A549 (cell line): ENCODE results near the gene ULK4. TPM values are rescaled to one million over a fixed set of nuclear protein-coding genes. Genes with fewer than 3 reads are reported as not detected.

Experiments
- ATAC-seq, 2 experiments: fragments of 200-7000 bp in 1 of 2; fragments of >200 bp in 1 of 2; cut with Nextera tagmentation in 1 of 2; cut with Tn5 transposase in 1 of 2; 3 replicates each; pipeline versions ENCODE4 v1.8.0 to v1.9.1; 2018 to 2020; ENCODE audit warnings: mild to moderate bottlenecking in 1 of 2, moderate library complexity in 1 of 2
- CTCF ChIA-PET: fragments of 300-600 bp; sonication (Branson Sonifier 250); formaldehyde crosslinking; extraction: SDS; loops from one replicate; lab custom pipeline; 2021; ENCODE audit warnings: antibody characterized with exemption, inconsistent platforms; lab: Yijun Ruan, JAX
- POLR2A ChIA-PET: fragments of 350-600 bp; formaldehyde crosslinking; extraction: SDS; loops from one replicate; lab custom pipeline; 2021; ENCODE audit warnings: antibody characterized with exemption, inconsistent platforms; lab: Yijun Ruan, JAX
- DNase-seq, 2 experiments: peaks; one replicate each; pipeline versions ENCODE4 v3.0.0 to v3.0.0-alpha.2; 2011 to 2016; ENCODE audit warnings: low read depth in 1 of 2, low spot score in 1 of 2
- FAIRE-seq: peaks from 2 replicates; lab custom pipeline; 2011; peaks lifted over from hg19 to GRCh38; lab: Jason Lieb, UNC
- H3K27ac ChIP-seq, 2 experiments: fragments of >200 bp; sonication (Bioruptor Twin); formaldehyde crosslinking; 3 replicates each; pipeline ENCODE4 v1.5.1; 2016 to 2017
- H3K4me1 ChIP-seq: fragments of >200 bp; sonication (Bioruptor Twin); formaldehyde crosslinking; 3 replicates; pipeline ENCODE4 v1.6.1; 2016
- H3K4me2 ChIP-seq: fragments of >200 bp; sonication (Bioruptor Twin); formaldehyde crosslinking; 3 replicates; pipeline ENCODE4 v1.6.1; 2016
- H3K4me3 ChIP-seq: fragments of >200 bp; sonication (Bioruptor Twin); formaldehyde crosslinking; 3 replicates; pipeline ENCODE4 v1.5.1; 2016
- H3K9me3 ChIP-seq: fragments of >200 bp; sonication (Bioruptor Twin); formaldehyde crosslinking; 3 replicates; pipeline ENCODE4 v1.6.1; 2016
- ATOH8 ChIP-seq: fragments of 250-450 bp; sonication (Bioruptor Pico); IDR thresholded peaks from 2 replicates; pipeline ENCODE4 v1.5.0; 2020; ENCODE audit warnings: low read depth, mild to moderate bottlenecking, moderate library complexity
- BCL3 ChIP-seq: fragments of >200 bp; sonication (Bioruptor Twin); formaldehyde crosslinking; IDR thresholded peaks from 3 replicates; pipeline ENCODE4 v1.6.1; 2016
- E2F6 ChIP-seq: IDR thresholded peaks from 2 replicates; pipeline ENCODE4 v1.6.1; 2012; ENCODE audit warnings: low read depth, borderline replicate concordance
- EHMT2 ChIP-seq: fragments of 200-600 bp; sonication (generic); IDR thresholded peaks from 2 replicates; pipeline ENCODE4 v1.6.1; 2016; ENCODE audit warnings: antibody characterized with exemption, low read depth, mild to moderate bottlenecking, moderate library complexity
- EP300 ChIP-seq, 2 experiments: fragments of >200 bp; sonication (Bioruptor Twin); formaldehyde crosslinking; IDR thresholded peaks; 2 replicates in 1 of 2; 3 replicates in 1 of 2; pipeline ENCODE4 v1.6.1; 2016 to 2017
- ESRRA ChIP-seq: fragments of 150-350 bp; IDR thresholded peaks from 2 replicates; pipeline ENCODE4 v1.6.1; 2014; ENCODE audit warnings: mild to moderate bottlenecking, low read length, borderline replicate concordance
- FOSB ChIP-seq: fragments of 250-450 bp; sonication (Bioruptor Pico); IDR thresholded peaks from 2 replicates; pipeline ENCODE4 v1.5.0; 2020; ENCODE audit warnings: mild to moderate bottlenecking, moderate library complexity
- FOXS1 ChIP-seq: fragments of 250-450 bp; sonication (Bioruptor Pico); IDR thresholded peaks from 2 replicates; pipeline ENCODE4 v1.5.0; 2020; ENCODE audit warnings: mild to moderate bottlenecking, moderate library complexity
- HDAC2 ChIP-seq: fragments of 200-600 bp; sonication (generic); IDR thresholded peaks from 2 replicates; pipeline ENCODE4 v1.6.1; 2016
- HMGXB4 ChIP-seq: fragments of 250-450 bp; sonication (Bioruptor Pico); IDR thresholded peaks from 2 replicates; pipeline ENCODE4 v1.5.0; 2021; ENCODE audit warnings: mild to moderate bottlenecking, moderate library complexity, borderline replicate concordance
- HOXA7 ChIP-seq: fragments of 250-450 bp; sonication (Bioruptor Pico); IDR thresholded peaks from 2 replicates; pipeline ENCODE4 v1.5.0; 2020; ENCODE audit warnings: mild to moderate bottlenecking, moderate library complexity
- HOXB13 ChIP-seq: fragments of 250-450 bp; sonication (Bioruptor Pico); IDR thresholded peaks from 2 replicates; pipeline ENCODE4 v1.5.0; 2020; ENCODE audit warnings: low read depth, mild to moderate bottlenecking, moderate library complexity
- HOXB5 ChIP-seq: fragments of 250-450 bp; sonication (Bioruptor Pico); IDR thresholded peaks from 2 replicates; pipeline ENCODE4 v1.5.0; 2020; ENCODE audit warnings: mild to moderate bottlenecking, moderate library complexity
- KDM5A ChIP-seq: fragments of 200-600 bp; sonication (generic); IDR thresholded peaks from 2 replicates; pipeline ENCODE4 v1.6.1; 2016; ENCODE audit warnings: antibody characterized with exemption, mild to moderate bottlenecking
- MAZ ChIP-seq: fragments of 150-350 bp; IDR thresholded peaks from 2 replicates; pipeline ENCODE4 v1.6.1; 2014; ENCODE audit warnings: antibody characterized with exemption, low read depth, low read length, borderline replicate concordance
- MYC ChIP-seq: IDR thresholded peaks from 2 replicates; pipeline ENCODE4 v1.6.1; 2012; ENCODE audit warnings: mild to moderate bottlenecking, inconsistent platforms, low read length, improper control_type of control experiment, borderline replicate concordance
- NPAS2 ChIP-seq: fragments of 250-450 bp; sonication (Bioruptor Pico); IDR thresholded peaks from 2 replicates; pipeline ENCODE4 v1.8.0; 2022; ENCODE audit warnings: mild to moderate bottlenecking, moderate library complexity, borderline replicate concordance
- PBX3 ChIP-seq: IDR thresholded peaks from 2 replicates; pipeline ENCODE4 v1.6.1; 2012
- RCOR1 ChIP-seq: fragments of 150-350 bp; IDR thresholded peaks from 2 replicates; pipeline ENCODE4 v1.6.1; 2014; ENCODE audit warnings: antibody characterized with exemption, low read length, low read depth
- REST ChIP-seq: fragments of 200-600 bp; sonication (generic); IDR thresholded peaks from 2 replicates; pipeline ENCODE4 v1.6.1; 2016; ENCODE audit warnings: antibody characterized with exemption, mild to moderate bottlenecking, moderate library complexity
- RFX5 ChIP-seq: fragments of 450-650 bp; IDR thresholded peaks from 2 replicates; pipeline ENCODE4 v1.7.1; 2014; ENCODE audit warnings: antibody characterized with exemption, mild to moderate bottlenecking, moderate library complexity
- SMC3 ChIP-seq: fragments of >200 bp; sonication (Bioruptor Twin); formaldehyde crosslinking; IDR thresholded peaks from 3 replicates; pipeline ENCODE4 v1.6.1; 2018; ENCODE audit warnings: inconsistent platforms
- SREBF2 ChIP-seq: fragments of 450-650 bp; IDR thresholded peaks from 2 replicates; pipeline ENCODE4 v1.6.1; 2014; ENCODE audit warnings: mild to moderate bottlenecking, moderate library complexity
- USF2 ChIP-seq: fragments of 450-650 bp; IDR thresholded peaks from 2 replicates; pipeline ENCODE4 v1.6.1; 2014; ENCODE audit warnings: antibody characterized with exemption
- ZNF302 ChIP-seq: fragments of 250-450 bp; sonication (Bioruptor Pico); IDR thresholded peaks from 2 replicates; pipeline ENCODE4 v1.9.0; 2021; ENCODE audit warnings: inconsistent platforms, mild to moderate bottlenecking, moderate library complexity
- WGBS: methylation state at CpG from one replicate; pipeline ENCODE4 v1.1.6; 2017; ENCODE audit errors: missing lambda C conversion rate; 5-methylcytosine and 5-hydroxymethylcytosine counted together
- polyA plus RNA-seq, 4 experiments: library from polyadenylated mRNA; depleted of rRNA in 3 of 4; stranded (reverse); fragments of >200 nt; fragmentation: RNase III in 1 of 4; extraction: RNeasy Plus Mini Kit Qiagen cat#74134 plus additional on column Dnase treatment in 1 of 4; gene quantifications; 2 replicates in 3 of 4; 3 replicates in 1 of 4; pipeline ENCODE4 v1.2.3, GENCODE V29; 2011 to 2017

The ULK4 gene
- polyA plus RNA-seq, 2 of the 4 experiments (the other 2 are of a cell fraction), result 4.9 to 7.7 TPM

- TF ChIP-seq BCL3 (no peak), EP300 (IDR thresholded peaks at IDR 0.05) (no peak), HOXB13 (no peak), KDM5A (no peak), RCOR1 (no peak), SMC3 (no peak), SREBF2 (no peak), E2F6 (no peak), ESRRA (no peak)
- WGBS, result 88% methylated on average over 7 of the region's 7 CpGs
- CTCF ChIA-PET, result interaction anchor here (0.8 kb wide), 1 partner anchor 11 kb away, joined by 3 read pairs; no protein-coding TSS in a partner anchor
- no peak for ATAC-seq
- DNase-seq, result no peak
- Histone ChIP-seq H3K9me3 (no peaks in the 10 kb centered on the region), H3K4me3 (no peak overlapping the region), H3K27ac (no peak overlapping the region), H3K4me1 (no peaks in the 10 kb centered on the region), H3K4me2 (no peak overlapping the region)
- FAIRE-seq, result no peak
- POLR2A ChIA-PET, result no interaction called here
Measured at GRCh38 chr3:41370307-41370706, 591.6 kb downstream of the ULK4 start.

- no peak for DNase-seq
- ChIA-PET POLR2A (no interaction called here), CTCF (no interaction called here)
- FAIRE-seq, result no peak
- ATAC-seq, result no peak
- Histone ChIP-seq H3K9me3 (no peaks in the 10 kb centered on the region), H3K4me2 (no peak overlapping the region), H3K27ac (no peak overlapping the region), H3K4me3 (no peak overlapping the region), H3K4me1 (no peaks in the 10 kb centered on the region)
- no peak for TF ChIP-seq HOXA7
- no peak for TF ChIP-seq ATOH8 (CRISPR knock-in tag)
- TF ChIP-seq HOXB5 (CRISPR knock-in tag), result no peak
- TF ChIP-seq ESRRA, result no peak
- no peak for TF ChIP-seq FOSB (CRISPR knock-in tag)
- TF ChIP-seq HMGXB4 (CRISPR knock-in tag), result no peak
- TF ChIP-seq MYC, result no peak
- TF ChIP-seq RFX5, result no peak
- TF ChIP-seq BCL3, result no peak
- no peak for TF ChIP-seq PBX3
- no peak for TF ChIP-seq NPAS2 (CRISPR knock-in tag)
- TF ChIP-seq ZNF302 (CRISPR knock-in tag), result no peak
- no peak for TF ChIP-seq EHMT2
- TF ChIP-seq FOXS1 (CRISPR knock-in tag), result no peak
- TF ChIP-seq REST, result no peak
- no peak for TF ChIP-seq USF2
- no peak for TF ChIP-seq HDAC2
- no peak for TF ChIP-seq E2F6
- TF ChIP-seq MAZ, result no peak
- WGBS, result 83% methylated on average over 3 of the region's 3 CpGs
Measured at GRCh38 chr3:41369838-41370237, 592.1 kb downstream of the ULK4 start.
